Activated CD4-positive, alpha-beta T cell treated with anti-CD3 and anti-CD28 coated beads for 36 hours (primary cell): Measurements from ENCODE around the gene ZNF18. TPM values are rescaled to one million over a fixed set of nuclear protein-coding genes. Genes with fewer than 3 reads are reported as not detected.
"Not testable (repeated sequence)": the region's sequence is repeated elsewhere in the genome, so short reads cannot be mapped to it uniquely, and the experiment has no call there.

ENCODE experiments used
- ATAC-seq: fragments of 200-7000 bp; cut with Tn5 transposase; one replicate; pipeline ENCODE4 v1.10.0; 2021; ENCODE audit warnings: mild to moderate bottlenecking, moderate library complexity
- CTCF ChIA-PET: fragments of 350-600 bp; sonication (Branson Sonifier 250); formaldehyde crosslinking; loops from one replicate; lab custom pipeline; 2021; ENCODE audit warnings: antibody characterized with exemption; lab: Charles Lee
- POLR2A ChIA-PET: fragments of 350-600 bp; sonication (Branson Sonifier 250); formaldehyde crosslinking; loops from one replicate; lab custom pipeline; 2021; ENCODE audit warnings: antibody characterized with exemption, inconsistent platforms; lab: Charles Lee
- DNase-seq: peaks from one replicate; pipeline ENCODE4 v3.0.0-alpha.2; 2020
- H3K27ac Mint-ChIP-seq: one replicate; pipeline ENCODE4 v1.8.0; 2021; ENCODE audit warnings: mixed read lengths
- H3K27me3 Mint-ChIP-seq: one replicate; pipeline ENCODE4 v1.8.0; 2021; ENCODE audit warnings: mixed read lengths
- H3K36me3 Mint-ChIP-seq: one replicate; pipeline ENCODE4 v1.8.0; 2021; ENCODE audit warnings: low read depth, mixed read lengths
- H3K4me1 Mint-ChIP-seq: one replicate; pipeline ENCODE4 v1.8.0; 2021; ENCODE audit warnings: mixed read lengths
- H3K4me3 Mint-ChIP-seq: one replicate; pipeline ENCODE4 v1.8.0; 2021; ENCODE audit warnings: mild to moderate bottlenecking, moderate library complexity, mixed read lengths
- H3K9me3 Mint-ChIP-seq: one replicate; pipeline ENCODE4 v1.8.0; 2021; ENCODE audit warnings: low read depth, mixed read lengths
- intact Hi-C, 2 experiments: fragments of 100-400 bp; cut with DNase I in 1 of 2; cut with micrococcal nuclease in 1 of 2; formaldehyde crosslinking; loops; one replicate each; pipeline versions ENCODE4 v1.14.2 to v1.15.1; 2022 to 2024; cut with DNase I, micrococcal nuclease
- total RNA-seq, 2 experiments: library from RNA; stranded (reverse); gene quantifications; one replicate each; pipeline ENCODE4 v1.2.3, GENCODE V29; 2021

Gene ZNF18
- total RNA-seq, 2 experiments from 2014 or later: 7.3 to 7.4 TPM

DNA sequence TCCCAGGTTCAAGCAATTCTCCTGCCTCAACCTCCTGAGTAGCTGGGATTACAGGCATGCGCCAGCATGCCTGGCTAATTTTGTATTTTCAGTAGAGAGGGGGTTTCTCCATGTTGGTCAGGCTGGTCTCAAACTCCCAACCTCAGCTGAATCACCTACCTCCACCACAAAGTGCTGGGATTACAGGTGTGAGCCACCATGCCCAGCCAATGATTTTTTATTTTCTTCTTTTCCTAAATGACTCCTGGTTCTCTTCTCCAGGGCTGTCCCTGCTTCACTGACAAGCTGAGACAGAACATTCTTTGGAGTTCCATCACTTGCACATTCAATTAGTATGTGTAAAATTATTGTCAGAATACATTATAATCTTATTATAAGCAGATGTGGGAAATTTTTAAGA, 47.7 kb downstream of the ZNF18 start:
- H3K27me3 Mint-ChIP-seq, H3K9me3 Mint-ChIP-seq, H3K4me1 Mint-ChIP-seq, POLR2A ChIA-PET, DNase-seq, intact Hi-C loops, H3K4me3 Mint-ChIP-seq, H3K27ac Mint-ChIP-seq, ATAC-seq: not testable (repeated sequence)
- H3K36me3 Mint-ChIP-seq: peaks cover 12% of the 10 kb centered on the region
- CTCF ChIA-PET: interaction anchor here (0.6 kb wide), 1 partner anchor 78 kb away, joined by 4 read pairs; no protein-coding TSS in a partner anchor

GRCh38 chr17:11948789-11949188, 48.5 kb downstream of the ZNF18 start:
- POLR2A ChIA-PET: no interaction called here
- CTCF ChIA-PET: no interaction called here
- intact Hi-C loops: no loop called here

DNA sequence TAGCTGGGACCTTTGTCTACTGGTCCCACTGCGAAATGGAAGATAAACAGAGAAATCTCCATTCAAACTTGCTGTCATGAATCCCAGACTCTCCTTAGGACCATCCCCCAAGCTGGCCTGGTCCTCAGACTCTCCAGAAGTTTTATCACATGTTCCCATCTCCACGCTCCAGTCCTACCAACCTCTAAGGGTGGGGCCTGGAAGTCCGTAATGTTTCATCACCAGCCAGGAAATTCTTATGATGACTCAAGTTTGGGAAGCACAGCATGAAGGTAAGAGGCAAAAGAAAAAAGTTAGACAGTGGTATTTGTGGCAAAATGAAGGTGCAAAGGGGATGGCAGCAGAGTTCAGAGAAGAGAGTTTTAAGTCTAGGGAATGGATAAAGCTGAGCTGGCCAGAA, 52.7 kb downstream of the ZNF18 start:
- no peak for DNase-seq
- intact Hi-C loops: no loop called here
- ChIA-PET POLR2A (no interaction called here), CTCF (no interaction called here)
- no peak for ATAC-seq
- no peak overlapping the region for H3K27ac Mint-ChIP-seq
- no peaks in the 10 kb centered on the region for H3K36me3 Mint-ChIP-seq
- H3K27me3 Mint-ChIP-seq: no peaks in the 10 kb centered on the region
- no peak overlapping the region for H3K4me3 Mint-ChIP-seq
- no peaks in the 10 kb centered on the region for H3K4me1 Mint-ChIP-seq
- no peaks in the 10 kb centered on the region for H3K9me3 Mint-ChIP-seq

More at GRCh38 chr17:11948789-11949188, 48.5 kb downstream of the ZNF18 start:
- ATAC-seq (no peak), DNase-seq (no peak)
- Mint-ChIP-seq H3K4me1 (no peaks in the 10 kb centered on the region), H3K4me3 (no peak overlapping the region), H3K9me3 (peaks cover 8% of the 10 kb centered on the region), H3K27ac (no peak overlapping the region), H3K27me3 (no peaks in the 10 kb centered on the region), H3K36me3 (peaks cover 6% of the 10 kb centered on the region)

- no peaks in the 10 kb centered on the region for H3K27me3 Mint-ChIP-seq
- DNase-seq (no peak), ATAC-seq (no peak)
- intact Hi-C loops: no loop called here
- no peaks in the 10 kb centered on the region for H3K9me3 Mint-ChIP-seq
- ChIA-PET CTCF (no interaction called here), POLR2A (no interaction called here)
- no peaks in the 10 kb centered on the region for H3K36me3 Mint-ChIP-seq
- H3K4me3 Mint-ChIP-seq: no peak overlapping the region
- no peak overlapping the region for H3K27ac Mint-ChIP-seq
- no peaks in the 10 kb centered on the region for H3K4me1 Mint-ChIP-seq
These were observed 53.4 kb downstream of the ZNF18 start for GRCh38 chr17:11943759-11944347.

DNA sequence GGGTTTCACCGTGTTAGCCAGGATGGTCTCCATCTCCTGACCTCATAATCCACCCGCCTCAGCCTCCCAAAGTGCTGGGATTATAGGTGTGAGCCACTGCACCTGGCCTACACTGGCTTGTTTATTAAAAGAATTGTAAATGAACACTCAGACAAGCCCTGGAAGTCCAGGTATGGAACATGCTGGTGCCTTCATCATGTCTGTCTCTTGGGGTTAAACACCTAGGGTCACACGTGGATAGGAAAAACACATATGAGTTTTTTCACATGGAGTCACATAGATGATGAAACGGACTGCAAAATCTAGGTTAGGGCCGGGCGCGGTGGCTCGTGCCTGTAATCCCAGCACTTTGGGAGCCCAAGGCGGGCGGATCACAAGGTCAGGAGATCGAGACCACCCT, 54.2 kb downstream of the ZNF18 start:
- H3K4me3 Mint-ChIP-seq, H3K9me3 Mint-ChIP-seq, ATAC-seq, intact Hi-C loops, H3K27me3 Mint-ChIP-seq, DNase-seq, H3K36me3 Mint-ChIP-seq, POLR2A ChIA-PET, CTCF ChIA-PET, H3K4me1 Mint-ChIP-seq, H3K27ac Mint-ChIP-seq: not testable (repeated sequence)

- Mint-ChIP-seq H3K27me3 (no peaks in the 10 kb centered on the region), H3K4me1 (no peaks in the 10 kb centered on the region), H3K4me3 (no peak overlapping the region), H3K27ac (no peak overlapping the region), H3K9me3 (no peaks in the 10 kb centered on the region), H3K36me3 (no peaks in the 10 kb centered on the region)
- intact Hi-C loops: no loop called here
- ChIA-PET POLR2A (no interaction called here), CTCF (no interaction called here)
- no peak for DNase-seq
- no peak for ATAC-seq
These were observed 56.4 kb downstream of the ZNF18 start for GRCh38 chr17:11940904-11941303.

DNA sequence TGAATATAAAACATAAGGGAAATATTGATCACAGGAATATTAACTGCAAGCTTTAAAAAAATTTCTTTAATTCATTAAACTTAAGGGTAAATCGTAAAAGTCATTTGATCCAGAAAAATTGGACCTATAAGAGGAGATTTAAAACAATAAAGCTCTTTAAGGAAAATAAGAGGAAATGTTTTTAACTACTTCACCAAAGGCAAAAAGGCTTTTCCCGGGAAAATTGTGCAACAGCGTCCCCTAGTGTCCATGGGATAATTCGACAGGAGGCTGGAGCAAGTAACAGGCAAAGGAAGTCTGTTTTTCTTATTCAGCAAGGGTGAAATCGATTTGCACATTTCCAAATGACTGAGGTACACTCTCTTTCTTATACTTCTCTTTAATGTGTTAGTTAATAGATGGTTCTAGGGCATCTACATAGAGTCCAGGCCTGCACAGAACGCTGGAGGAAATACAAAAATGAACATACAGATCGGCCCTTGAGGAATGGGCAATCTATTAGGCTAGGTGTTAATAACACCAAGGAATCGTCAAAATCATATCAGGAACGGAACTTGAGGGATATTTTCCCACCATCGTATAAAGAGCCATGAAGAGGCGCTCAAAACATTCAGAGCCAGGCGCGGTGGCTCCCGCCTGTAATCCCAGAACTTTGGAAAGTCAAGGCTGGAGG, 61.4 kb downstream of the ZNF18 start:
- DNase-seq: peak; percentile 57
- intact Hi-C loops: loop anchor here in 1 of 2 experiments (5.0 to 10.0 kb wide), 2 partner anchors 291 to 1059 kb away; no protein-coding TSS in a partner anchor
- Mint-ChIP-seq H3K27me3 (no peaks in the 10 kb centered on the region), H3K4me3 (no peak overlapping the region), H3K4me1 (no peaks in the 10 kb centered on the region), H3K9me3 (no peaks in the 10 kb centered on the region), H3K27ac (no peak overlapping the region), H3K36me3 (no peaks in the 10 kb centered on the region)
- no peak for ATAC-seq
- ChIA-PET CTCF (interaction anchor here (0.7 to 1.1 kb wide), 7 partner anchors 10 to 663 kb away, joined by 3 to 5 read pairs (median 3); partner anchors contain the start of gene ZNF18), POLR2A (no interaction called here)

GRCh38 chr17:11932337-11932898, 64.9 kb downstream of the ZNF18 start:
- H3K36me3 Mint-ChIP-seq: no peaks in the 10 kb centered on the region
- intact Hi-C loops: loop anchor here in 1 of 2 experiments (10.0 kb wide), 1 partner anchor 288 kb away; no protein-coding TSS in a partner anchor
- DNase-seq (no peak), ATAC-seq (no peak)
- ChIA-PET POLR2A (interaction anchor here (0.7 kb wide), 1 partner anchor 135 kb away, joined by 3 read pairs; no protein-coding TSS in a partner anchor), CTCF (interaction anchor here (0.7 kb wide), 1 partner anchor 21 kb away, joined by 3 read pairs; no protein-coding TSS in a partner anchor)
- no peak overlapping the region for H3K4me3 Mint-ChIP-seq
- no peaks in the 10 kb centered on the region for H3K27me3 Mint-ChIP-seq
- no peak overlapping the region for H3K27ac Mint-ChIP-seq
- no peaks in the 10 kb centered on the region for H3K4me1 Mint-ChIP-seq
- no peaks in the 10 kb centered on the region for H3K9me3 Mint-ChIP-seq

DNA sequence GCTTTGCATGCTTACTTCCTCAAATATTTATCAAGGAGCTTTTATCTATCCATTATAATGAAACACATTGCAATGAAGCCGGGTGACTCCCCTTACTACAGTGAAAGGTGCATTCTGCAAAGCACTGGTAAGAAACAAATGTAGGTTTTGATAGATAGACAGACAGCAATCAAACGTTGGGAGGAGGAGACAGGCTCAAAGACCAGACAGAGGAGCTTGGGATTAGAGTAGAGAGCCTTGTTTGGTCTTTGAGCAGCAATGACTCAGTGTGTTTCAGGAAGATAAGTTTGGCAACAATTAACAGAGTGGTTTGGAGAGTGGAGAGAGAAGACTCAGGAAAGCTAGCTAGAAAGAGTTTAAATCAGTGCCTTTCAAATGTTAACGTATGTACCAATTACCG, 68.8 kb downstream of the ZNF18 start:
- intact Hi-C loops: no loop called here
- no peak for ATAC-seq
- Mint-ChIP-seq H3K4me1 (no peaks in the 10 kb centered on the region), H3K4me3 (no peak overlapping the region), H3K27ac (no peak overlapping the region), H3K27me3 (peaks cover 3% of the 10 kb centered on the region), H3K36me3 (no peaks in the 10 kb centered on the region), H3K9me3 (no peaks in the 10 kb centered on the region)
- ChIA-PET POLR2A (no interaction called here), CTCF (interaction anchor here (0.5 kb wide), 1 partner anchor 757 kb away, joined by 3 read pairs; no protein-coding TSS in a partner anchor)
- DNase-seq: no peak

Other genes starting within 250 kb of the ZNF18 start
- 10 to 100 TPM; 30.1 to 36.2 TPM for gene MAP2K4, start 23.4 kb upstream of the ZNF18 start, total RNA-seq